Adrenal gland (tissue), 5 donors: Measurements from ENCODE around the gene CA10.

Experiments
- POLR2A ChIP-seq, 2 donors: fragments of 450-650 bp; IDR thresholded peaks; one replicate each; pipeline ENCODE4 v1.6.1; 2017; ENCODE audit warnings: antibody characterized with exemption in 2 of 2, mild to moderate bottlenecking in 2 of 2, moderate library complexity in 1 of 2
- TF ChIP-seq, protein P1 (sequence below), 6 experiments: fragments of 450-650 bp in 4 of 6; fragments of 200-600 bp in 2 of 6; sonication (generic) in 1 of 6; IDR thresholded peaks; 1 replicate in 5 of 6; 2 replicates in 1 of 6; pipeline versions ENCODE4 v1.5.1 to v1.8.0; 2016 to 2021; ENCODE audit warnings: antibody characterized with exemption in 6 of 6, mild to moderate bottlenecking in 2 of 6, moderate library complexity in 1 of 6
- donor health status: DM: no; HTN: no; CAD: no.

DNA sequence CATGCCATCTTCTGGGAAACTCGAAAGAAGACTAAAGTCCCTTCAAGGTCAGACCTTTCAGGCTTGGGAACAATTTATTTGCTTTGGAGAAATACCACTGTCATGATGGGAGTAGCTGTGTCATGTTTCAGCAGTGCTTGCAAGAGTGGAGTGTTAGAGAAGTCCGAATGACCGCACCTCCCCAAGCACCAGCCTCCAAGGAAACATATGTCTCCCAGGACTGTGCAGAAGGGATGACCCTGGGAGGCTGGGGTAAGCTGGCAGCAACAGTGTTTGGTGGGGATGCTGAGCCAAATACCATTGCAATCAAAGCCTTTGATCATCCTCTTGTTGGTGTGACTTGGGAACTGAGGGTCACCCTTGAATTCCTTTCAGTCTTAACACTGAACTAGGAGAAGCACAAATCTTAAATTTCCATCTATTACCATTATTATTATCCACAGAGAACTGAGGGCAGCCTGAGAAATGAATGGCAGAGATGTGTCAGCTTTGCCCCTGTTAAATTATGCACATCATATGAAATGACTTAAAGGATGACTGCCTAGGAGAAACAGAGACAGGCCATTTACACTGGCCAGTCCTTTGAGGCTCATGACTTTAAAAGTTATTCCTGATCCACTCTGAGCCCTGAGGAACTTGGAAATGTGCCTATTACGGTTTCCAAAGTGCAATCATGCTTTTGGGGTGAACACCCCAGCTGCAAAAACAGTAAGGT lies 244.9 kb downstream of the CA10 start:
- TF ChIP-seq, protein P1, sequence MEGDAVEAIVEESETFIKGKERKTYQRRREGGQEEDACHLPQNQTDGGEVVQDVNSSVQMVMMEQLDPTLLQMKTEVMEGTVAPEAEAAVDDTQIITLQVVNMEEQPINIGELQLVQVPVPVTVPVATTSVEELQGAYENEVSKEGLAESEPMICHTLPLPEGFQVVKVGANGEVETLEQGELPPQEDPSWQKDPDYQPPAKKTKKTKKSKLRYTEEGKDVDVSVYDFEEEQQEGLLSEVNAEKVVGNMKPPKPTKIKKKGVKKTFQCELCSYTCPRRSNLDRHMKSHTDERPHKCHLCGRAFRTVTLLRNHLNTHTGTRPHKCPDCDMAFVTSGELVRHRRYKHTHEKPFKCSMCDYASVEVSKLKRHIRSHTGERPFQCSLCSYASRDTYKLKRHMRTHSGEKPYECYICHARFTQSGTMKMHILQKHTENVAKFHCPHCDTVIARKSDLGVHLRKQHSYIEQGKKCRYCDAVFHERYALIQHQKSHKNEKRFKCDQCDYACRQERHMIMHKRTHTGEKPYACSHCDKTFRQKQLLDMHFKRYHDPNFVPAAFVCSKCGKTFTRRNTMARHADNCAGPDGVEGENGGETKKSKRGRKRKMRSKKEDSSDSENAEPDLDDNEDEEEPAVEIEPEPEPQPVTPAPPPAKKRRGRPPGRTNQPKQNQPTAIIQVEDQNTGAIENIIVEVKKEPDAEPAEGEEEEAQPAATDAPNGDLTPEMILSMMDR (IDR thresholded peaks at IDR 0.05): no peak
- no peak for TF ChIP-seq POLR2A (IDR thresholded peaks at IDR 0.05)
